HepG2 (cell line): ENCODE data around the gene ERBB3. TPM values are rescaled to one million over a fixed set of nuclear protein-coding genes. Genes with fewer than 3 reads are reported as not detected.

Source experiments
- AGO1 ChIP-seq: fragments of 200-400 bp; formaldehyde crosslinking; IDR thresholded peaks from 2 replicates; pipeline ENCODE4 v1.6.1; 2017; ENCODE audit warnings: mild to moderate bottlenecking, low read depth, low read length, moderate library complexity; ENCODE audit not compliant: poor library complexity, severe bottlenecking
- CREM ChIP-seq, 2 experiments: sonication (generic) in 1 of 2; formaldehyde crosslinking in 1 of 2; IDR thresholded peaks; 2 replicates each; pipeline versions ENCODE4 v1.4.0 to v1.6.1; 2016 to 2020; ENCODE audit warnings: antibody characterized with exemption in 1 of 2, mild to moderate bottlenecking in 1 of 2, missing genetic modification reagents in 1 of 2
- ETV6 ChIP-seq: sonication (generic); formaldehyde crosslinking; conservative IDR thresholded peaks from 2 replicates; pipeline ENCODE4 v1.4.0; 2020; ENCODE audit warnings: missing genetic modification reagents
- MAFK ChIP-seq, 2 experiments: IDR thresholded peaks in 1 of 2; conservative IDR thresholded peaks in 1 of 2; 2 replicates each; pipeline ENCODE4 v1.6.1; 2011; ENCODE audit warnings: improper control_type of control experiment in 2 of 2, low read length in 2 of 2
- NFATC3 ChIP-seq: sonication (generic); formaldehyde crosslinking; IDR thresholded peaks from 2 replicates; pipeline ENCODE4 v1.5.1; 2020; ENCODE audit warnings: mild to moderate bottlenecking, missing genetic modification reagents
- SOX6 ChIP-seq, 2 experiments: fragments of 450-650 bp in 1 of 2; sonication (generic) in 1 of 2; formaldehyde crosslinking in 1 of 2; IDR thresholded peaks; 2 replicates each; pipeline versions ENCODE4 v1.4.0 to v1.6.1; 2017 to 2020; ENCODE audit warnings: antibody characterized with exemption in 1 of 2, mild to moderate bottlenecking in 1 of 2, missing genetic modification reagents in 1 of 2
- ZBTB3 ChIP-seq: sonication (generic); formaldehyde crosslinking; IDR thresholded peaks from 2 replicates; pipeline ENCODE4 v1.4.0; 2020; ENCODE audit warnings: low read depth, mild to moderate bottlenecking, moderate library complexity, missing genetic modification reagents, borderline replicate concordance
- ZNF3 ChIP-seq: IDR thresholded peaks from 2 replicates; pipeline ENCODE4 v1.7.0; 2017; ENCODE audit warnings: inconsistent platforms
- ZNF737 ChIP-seq: sonication (generic); formaldehyde crosslinking; IDR thresholded peaks from 2 replicates; pipeline ENCODE4 v1.5.0; 2020; ENCODE audit warnings: missing genetic modification reagents, mild to moderate bottlenecking, borderline replicate concordance
- polyA plus RNA-seq, 8 experiments: library from polyadenylated mRNA; depleted of rRNA in 3 of 8; stranded (reverse) in 7 of 8; unstranded in 1 of 8; fragments of >200 nt; fragmentation: Illumina TruSeq in 4 of 8; extraction: Trizol in 4 of 8; gene quantifications; 2 replicates each; pipeline versions ENCODE4 v1.2.1 to v1.2.3, GENCODE V29; 2011 to 2016; ENCODE audit warnings: low read depth in 4 of 8, missing spikeins in 1 of 8, mixed read lengths in 1 of 8; ENCODE audit not compliant: insufficient read depth in 1 of 8
- total RNA-seq, 5 experiments: library from RNA; depleted of rRNA; stranded (reverse); fragments of >200 nt; fragmentation: Illumina TruSeq; extraction: Trizol; gene quantifications; 2 replicates each; pipeline ENCODE4 v1.2.3, GENCODE V29; 2016; ENCODE audit warnings: low read depth in 1 of 5
- TF ChIP-seq, protein P1 (sequence below): sonication (generic); formaldehyde crosslinking; IDR thresholded peaks from 2 replicates; pipeline ENCODE4 v1.5.0; 2020; ENCODE audit warnings: mild to moderate bottlenecking, missing genetic modification reagents, borderline replicate concordance
- TF ChIP-seq, protein P2 (sequence below): sonication (generic); formaldehyde crosslinking; IDR thresholded peaks from 2 replicates; pipeline ENCODE4 v1.4.0; 2020; ENCODE audit warnings: missing genetic modification reagents
- TF ChIP-seq, protein P3 (sequence below): IDR thresholded peaks from 2 replicates; pipeline ENCODE4 v1.6.1; 2016; ENCODE audit warnings: missing compliant biosample characterization, missing genetic modification reagents, borderline replicate concordance
- TF ChIP-seq, protein P4 (sequence below): sonication (generic); formaldehyde crosslinking; conservative IDR thresholded peaks from 2 replicates; pipeline ENCODE4 v1.8.0; 2022; ENCODE audit warnings: low read depth, missing genetic modification reagents

ERBB3 gene
- total and polyA plus RNA-seq, 2 of the 13 experiments (the other 11 are each of a cell fraction or from before 2014, with no cell fraction given): 93.6 to 358 TPM

DNA sequence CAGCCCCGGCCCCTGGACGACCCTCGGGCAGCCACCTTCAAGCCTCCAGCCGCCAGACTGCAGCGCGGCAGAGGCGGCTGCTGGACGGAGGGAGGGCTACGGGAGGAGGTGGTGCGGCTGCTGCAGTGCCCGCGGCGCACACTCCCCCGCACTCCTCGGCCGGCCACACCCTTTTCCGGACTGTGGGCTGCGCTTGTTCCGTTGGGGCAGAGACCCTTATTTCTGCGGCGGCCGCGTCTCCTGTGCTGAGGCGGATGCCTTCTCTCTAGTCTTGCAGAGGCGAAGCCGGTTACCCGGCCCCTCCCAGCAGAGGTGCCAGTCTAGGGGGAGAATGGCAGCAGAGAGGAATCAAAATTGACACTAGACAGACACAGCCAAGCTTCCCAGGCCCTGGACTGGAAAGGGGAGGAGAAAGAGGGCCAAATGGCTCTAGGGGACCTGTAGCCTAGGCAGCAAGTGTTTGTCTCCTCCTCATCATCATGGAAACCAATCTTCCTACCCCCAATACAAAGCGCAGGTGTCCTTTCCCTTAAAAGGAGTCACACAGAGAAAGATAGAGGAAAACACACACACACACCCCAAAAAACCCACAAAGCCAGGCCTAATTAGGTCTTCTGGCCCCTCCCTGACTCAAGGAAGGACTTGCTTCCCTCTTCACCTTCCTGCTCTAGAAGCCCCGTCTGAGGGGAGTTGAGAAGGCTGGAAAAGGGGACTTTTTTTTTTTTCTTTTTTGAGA lies 49.4 kb downstream of the ERBB3 start (continued):
- TF ChIP-seq, protein P1, sequence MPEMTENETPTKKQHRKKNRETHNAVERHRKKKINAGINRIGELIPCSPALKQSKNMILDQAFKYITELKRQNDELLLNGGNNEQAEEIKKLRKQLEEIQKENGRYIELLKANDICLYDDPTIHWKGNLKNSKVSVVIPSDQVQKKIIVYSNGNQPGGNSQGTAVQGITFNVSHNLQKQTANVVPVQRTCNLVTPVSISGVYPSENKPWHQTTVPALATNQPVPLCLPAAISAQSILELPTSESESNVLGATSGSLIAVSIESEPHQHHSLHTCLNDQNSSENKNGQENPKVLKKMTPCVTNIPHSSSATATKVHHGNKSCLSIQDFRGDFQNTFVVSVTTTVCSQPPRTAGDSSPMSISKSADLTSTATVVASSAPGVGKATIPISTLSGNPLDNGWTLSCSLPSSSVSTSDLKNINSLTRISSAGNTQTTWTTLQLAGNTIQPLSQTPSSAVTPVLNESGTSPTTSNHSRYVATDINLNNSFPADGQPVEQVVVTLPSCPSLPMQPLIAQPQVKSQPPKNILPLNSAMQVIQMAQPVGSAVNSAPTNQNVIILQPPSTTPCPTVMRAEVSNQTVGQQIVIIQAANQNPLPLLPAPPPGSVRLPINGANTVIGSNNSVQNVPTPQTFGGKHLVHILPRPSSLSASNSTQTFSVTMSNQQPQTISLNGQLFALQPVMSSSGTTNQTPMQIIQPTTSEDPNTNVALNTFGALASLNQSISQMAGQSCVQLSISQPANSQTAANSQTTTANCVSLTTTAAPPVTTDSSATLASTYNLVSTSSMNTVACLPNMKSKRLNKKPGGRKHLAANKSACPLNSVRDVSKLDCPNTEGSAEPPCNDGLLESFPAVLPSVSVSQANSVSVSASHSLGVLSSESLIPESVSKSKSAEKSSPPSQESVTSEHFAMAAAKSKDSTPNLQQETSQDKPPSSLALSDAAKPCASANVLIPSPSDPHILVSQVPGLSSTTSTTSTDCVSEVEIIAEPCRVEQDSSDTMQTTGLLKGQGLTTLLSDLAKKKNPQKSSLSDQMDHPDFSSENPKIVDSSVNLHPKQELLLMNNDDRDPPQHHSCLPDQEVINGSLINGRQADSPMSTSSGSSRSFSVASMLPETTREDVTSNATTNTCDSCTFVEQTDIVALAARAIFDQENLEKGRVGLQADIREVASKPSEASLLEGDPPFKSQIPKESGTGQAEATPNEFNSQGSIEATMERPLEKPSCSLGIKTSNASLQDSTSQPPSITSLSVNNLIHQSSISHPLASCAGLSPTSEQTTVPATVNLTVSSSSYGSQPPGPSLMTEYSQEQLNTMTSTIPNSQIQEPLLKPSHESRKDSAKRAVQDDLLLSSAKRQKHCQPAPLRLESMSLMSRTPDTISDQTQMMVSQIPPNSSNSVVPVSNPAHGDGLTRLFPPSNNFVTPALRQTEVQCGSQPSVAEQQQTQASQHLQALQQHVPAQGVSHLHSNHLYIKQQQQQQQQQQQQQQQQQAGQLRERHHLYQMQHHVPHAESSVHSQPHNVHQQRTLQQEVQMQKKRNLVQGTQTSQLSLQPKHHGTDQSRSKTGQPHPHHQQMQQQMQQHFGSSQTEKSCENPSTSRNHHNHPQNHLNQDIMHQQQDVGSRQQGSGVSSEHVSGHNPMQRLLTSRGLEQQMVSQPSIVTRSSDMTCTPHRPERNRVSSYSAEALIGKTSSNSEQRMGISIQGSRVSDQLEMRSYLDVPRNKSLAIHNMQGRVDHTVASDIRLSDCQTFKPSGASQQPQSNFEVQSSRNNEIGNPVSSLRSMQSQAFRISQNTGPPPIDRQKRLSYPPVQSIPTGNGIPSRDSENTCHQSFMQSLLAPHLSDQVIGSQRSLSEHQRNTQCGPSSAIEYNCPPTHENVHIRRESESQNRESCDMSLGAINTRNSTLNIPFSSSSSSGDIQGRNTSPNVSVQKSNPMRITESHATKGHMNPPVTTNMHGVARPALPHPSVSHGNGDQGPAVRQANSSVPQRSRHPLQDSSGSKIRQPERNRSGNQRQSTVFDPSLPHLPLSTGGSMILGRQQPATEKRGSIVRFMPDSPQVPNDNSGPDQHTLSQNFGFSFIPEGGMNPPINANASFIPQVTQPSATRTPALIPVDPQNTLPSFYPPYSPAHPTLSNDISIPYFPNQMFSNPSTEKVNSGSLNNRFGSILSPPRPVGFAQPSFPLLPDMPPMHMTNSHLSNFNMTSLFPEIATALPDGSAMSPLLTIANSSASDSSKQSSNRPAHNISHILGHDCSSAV: 0 out of 2 replicates have a peak, but pooled peaks have one; percentile 19
- TF ChIP-seq NFATC3 (CRISPR knock-in tag) (no peak), ETV6 (CRISPR knock-in tag) (no peak), ZBTB3 (CRISPR knock-in tag) (no peak), ZNF737 (CRISPR knock-in tag) (no peak), MAFK (conservative IDR thresholded peaks at IDR 0.05 in 1 of 2, IDR thresholded peaks at IDR 0.05 in 1 of 2; ENCODE audit: low read length in 2 of 2) (no peak), CREM (IDR thresholded peaks at IDR 0.05) (no peak), CREM (CRISPR knock-in tag; IDR thresholded peaks at IDR 0.05) (no peak), AGO1 (peak; percentile 51), SOX6 (IDR thresholded peaks at IDR 0.05) (no peak), SOX6 (CRISPR knock-in tag; IDR thresholded peaks at IDR 0.05) (no peak), ZNF3 (no peak)
- TF ChIP-seq, protein P2, sequence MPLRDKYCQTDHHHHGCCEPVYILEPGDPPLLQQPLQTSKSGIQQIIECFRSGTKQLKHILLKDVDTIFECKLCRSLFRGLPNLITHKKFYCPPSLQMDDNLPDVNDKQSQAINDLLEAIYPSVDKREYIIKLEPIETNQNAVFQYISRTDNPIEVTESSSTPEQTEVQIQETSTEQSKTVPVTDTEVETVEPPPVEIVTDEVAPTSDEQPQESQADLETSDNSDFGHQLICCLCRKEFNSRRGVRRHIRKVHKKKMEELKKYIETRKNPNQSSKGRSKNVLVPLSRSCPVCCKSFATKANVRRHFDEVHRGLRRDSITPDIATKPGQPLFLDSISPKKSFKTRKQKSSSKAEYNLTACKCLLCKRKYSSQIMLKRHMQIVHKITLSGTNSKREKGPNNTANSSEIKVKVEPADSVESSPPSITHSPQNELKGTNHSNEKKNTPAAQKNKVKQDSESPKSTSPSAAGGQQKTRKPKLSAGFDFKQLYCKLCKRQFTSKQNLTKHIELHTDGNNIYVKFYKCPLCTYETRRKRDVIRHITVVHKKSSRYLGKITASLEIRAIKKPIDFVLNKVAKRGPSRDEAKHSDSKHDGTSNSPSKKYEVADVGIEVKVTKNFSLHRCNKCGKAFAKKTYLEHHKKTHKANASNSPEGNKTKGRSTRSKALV (CRISPR knock-in tag): no peak
- TF ChIP-seq, protein P3, sequence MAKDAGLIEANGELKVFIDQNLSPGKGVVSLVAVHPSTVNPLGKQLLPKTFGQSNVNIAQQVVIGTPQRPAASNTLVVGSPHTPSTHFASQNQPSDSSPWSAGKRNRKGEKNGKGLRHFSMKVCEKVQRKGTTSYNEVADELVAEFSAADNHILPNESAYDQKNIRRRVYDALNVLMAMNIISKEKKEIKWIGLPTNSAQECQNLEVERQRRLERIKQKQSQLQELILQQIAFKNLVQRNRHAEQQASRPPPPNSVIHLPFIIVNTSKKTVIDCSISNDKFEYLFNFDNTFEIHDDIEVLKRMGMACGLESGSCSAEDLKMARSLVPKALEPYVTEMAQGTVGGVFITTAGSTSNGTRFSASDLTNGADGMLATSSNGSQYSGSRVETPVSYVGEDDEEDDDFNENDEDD (CRISPR knock-in tag): no peak; the same call in 1 of the 2 replicates
- TF ChIP-seq, protein P4, sequence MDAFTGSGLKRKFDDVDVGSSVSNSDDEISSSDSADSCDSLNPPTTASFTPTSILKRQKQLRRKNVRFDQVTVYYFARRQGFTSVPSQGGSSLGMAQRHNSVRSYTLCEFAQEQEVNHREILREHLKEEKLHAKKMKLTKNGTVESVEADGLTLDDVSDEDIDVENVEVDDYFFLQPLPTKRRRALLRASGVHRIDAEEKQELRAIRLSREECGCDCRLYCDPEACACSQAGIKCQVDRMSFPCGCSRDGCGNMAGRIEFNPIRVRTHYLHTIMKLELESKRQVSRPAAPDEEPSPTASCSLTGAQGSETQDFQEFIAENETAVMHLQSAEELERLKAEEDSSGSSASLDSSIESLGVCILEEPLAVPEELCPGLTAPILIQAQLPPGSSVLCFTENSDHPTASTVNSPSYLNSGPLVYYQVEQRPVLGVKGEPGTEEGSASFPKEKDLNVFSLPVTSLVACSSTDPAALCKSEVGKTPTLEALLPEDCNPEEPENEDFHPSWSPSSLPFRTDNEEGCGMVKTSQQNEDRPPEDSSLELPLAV (CRISPR knock-in tag): no peak
